Activated CD8-positive, alpha-beta T cell treated with anti-CD3 and anti-CD28 coated beads, Interleukin-2, amount 10 ng/mL, durations not matched to agents 7 days and 5 days (primary cell): Measurements from ENCODE around the gene MAFF. TPM values are rescaled to one million over a fixed set of nuclear protein-coding genes. Genes with fewer than 3 reads are reported as not detected.

Source experiments
- ATAC-seq: fragments of 150-1000 bp; cut with Tn5 transposase; one replicate; pipeline ENCODE4 v1.10.0; 2021; ENCODE audit warnings: moderate library complexity
- CTCF ChIA-PET: fragments of 350-600 bp; sonication (Branson Sonifier 250); formaldehyde crosslinking; loops from one replicate; lab custom pipeline; 2021; ENCODE audit warnings: antibody characterized with exemption; lab: Charles Lee
- POLR2A ChIA-PET: fragments of 350-600 bp; sonication (Branson Sonifier 250); formaldehyde crosslinking; loops from one replicate; lab custom pipeline; 2021; ENCODE audit warnings: antibody characterized with exemption; lab: Charles Lee
- DNase-seq: peaks from one replicate; pipeline ENCODE4 v3.0.0-alpha.2; 2020
- H3K27ac Mint-ChIP-seq: one replicate; pipeline ENCODE4 v1.8.0; 2021; ENCODE audit warnings: mild to moderate bottlenecking, mixed read lengths
- H3K27me3 Mint-ChIP-seq: one replicate; pipeline ENCODE4 v1.8.0; 2021; ENCODE audit warnings: low read depth, mixed read lengths
- H3K36me3 Mint-ChIP-seq: one replicate; pipeline ENCODE4 v1.8.0; 2021; ENCODE audit warnings: low read depth, mixed read lengths
- H3K4me1 Mint-ChIP-seq: one replicate; pipeline ENCODE4 v1.8.0; 2021; ENCODE audit warnings: low read depth, mixed read lengths
- H3K4me3 Mint-ChIP-seq: one replicate; pipeline ENCODE4 v1.8.0; 2021; ENCODE audit warnings: mild to moderate bottlenecking, mixed read lengths
- H3K9me3 Mint-ChIP-seq: one replicate; pipeline ENCODE4 v1.8.0; 2022; ENCODE audit warnings: mixed read lengths; ENCODE audit not compliant: insufficient read depth
- total RNA-seq, 2 experiments: library from RNA; stranded (reverse); gene quantifications; one replicate each; pipeline ENCODE4 v1.2.3, GENCODE V29; 2021

Gene MAFF
- total RNA-seq, 2 experiments from 2014 or later, result 6.8 to 9.1 TPM

DNA sequence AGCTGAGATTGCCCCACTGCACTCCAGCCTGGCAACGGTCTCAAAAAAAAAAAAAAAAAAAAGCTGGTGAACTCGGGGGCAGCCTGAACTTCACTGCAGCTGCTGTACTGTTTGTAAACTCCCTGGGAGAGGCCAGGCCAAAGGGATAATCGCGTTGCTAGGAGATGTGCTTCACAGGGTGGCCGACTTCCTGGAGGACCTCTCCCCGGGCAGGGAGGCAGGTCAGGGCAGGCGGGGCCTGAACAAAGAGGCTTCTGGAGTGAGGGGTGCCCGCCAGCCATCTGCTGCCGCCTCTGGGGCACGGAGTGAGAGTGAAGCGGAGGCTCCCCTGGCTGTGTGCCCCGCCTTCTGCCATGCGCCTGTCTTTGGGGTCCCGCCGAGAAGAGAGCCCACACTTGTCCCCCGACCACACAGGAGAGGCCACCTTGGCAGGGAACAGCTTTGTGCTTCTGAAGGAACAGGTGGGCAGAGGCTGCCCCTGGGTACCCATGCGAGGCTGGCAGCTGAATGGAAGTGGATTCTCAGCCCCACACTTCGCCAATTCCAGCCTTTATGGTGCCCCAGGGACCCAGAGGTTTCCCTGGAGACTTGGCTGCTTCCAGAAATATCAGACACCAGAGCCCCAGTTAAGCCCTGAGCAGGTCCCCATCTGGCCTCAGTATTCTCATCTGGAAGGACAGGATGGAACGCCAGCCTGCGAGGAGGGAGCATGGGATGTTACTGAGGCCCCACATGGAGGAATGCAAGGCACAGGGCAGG lies 41.4 kb downstream of the MAFF start:
- POLR2A ChIA-PET, result no interaction called here
- Mint-ChIP-seq H3K36me3 (peaks cover 5% of the 10 kb centered on the region), H3K9me3 (no peaks in the 10 kb centered on the region), H3K27ac (no peak overlapping the region), H3K4me1 (peaks cover 4% of the 10 kb centered on the region), H3K4me3 (no peak overlapping the region), H3K27me3 (no peaks in the 10 kb centered on the region)
- DNase-seq, result no peak
- ATAC-seq, result no peak
- CTCF ChIA-PET, result interaction anchor here (1.5 kb wide), 1 partner anchor 191 kb away, joined by 4 read pairs; no protein-coding TSS in a partner anchor

DNA sequence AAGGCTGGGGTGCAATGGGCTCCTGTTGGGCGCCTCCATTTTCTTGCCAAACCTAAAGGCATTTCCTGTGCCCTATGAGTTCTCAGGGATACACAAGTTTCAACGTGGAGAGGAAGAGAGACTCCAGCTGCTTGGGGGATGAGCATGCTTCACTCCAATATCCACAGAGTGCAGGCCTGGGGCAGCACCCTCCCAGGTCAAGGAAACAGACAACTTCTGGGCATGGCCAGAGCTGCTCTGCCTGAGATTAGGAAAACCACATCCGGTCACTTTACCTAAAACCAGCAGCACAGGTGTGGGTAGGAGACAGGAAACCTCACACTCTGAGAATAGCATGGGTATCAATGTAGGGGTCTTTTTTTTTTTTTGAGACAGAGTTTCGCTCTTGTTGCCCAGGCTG lies 42.3 kb downstream of the MAFF start:
- peaks cover 4% of the 10 kb centered on the region for H3K4me1 Mint-ChIP-seq
- no peak for DNase-seq
- no peak for ATAC-seq
- peaks cover 5% of the 10 kb centered on the region for H3K36me3 Mint-ChIP-seq
- no peaks in the 10 kb centered on the region for H3K27me3 Mint-ChIP-seq
- ChIA-PET POLR2A (no interaction called here), CTCF (interaction anchor here (1.5 kb wide), 1 partner anchor 192 kb away, joined by 4 read pairs; no protein-coding TSS in a partner anchor)
- no peak overlapping the region for H3K27ac Mint-ChIP-seq
- H3K9me3 Mint-ChIP-seq, result no peaks in the 10 kb centered on the region
- H3K4me3 Mint-ChIP-seq, result no peak overlapping the region

GRCh38 chr22:38246046-38246658 lies 44.4 kb downstream of the MAFF start:
- no peak for ATAC-seq
- CTCF ChIA-PET, result no interaction called here
- H3K4me1 Mint-ChIP-seq, result peaks cover 4% of the 10 kb centered on the region
- H3K27ac Mint-ChIP-seq, result no peak overlapping the region
- peaks cover 6% of the 10 kb centered on the region for H3K36me3 Mint-ChIP-seq
- H3K4me3 Mint-ChIP-seq, result no peak overlapping the region
- no peaks in the 10 kb centered on the region for H3K27me3 Mint-ChIP-seq
- no peak for DNase-seq
- no peaks in the 10 kb centered on the region for H3K9me3 Mint-ChIP-seq
- POLR2A ChIA-PET, result interaction anchor here (0.7 kb wide), 1 partner anchor 138 kb away, joined by 3 read pairs; no protein-coding TSS in a partner anchor

GRCh38 chr22:38246692-38247091 lies 44.9 kb downstream of the MAFF start:
- Mint-ChIP-seq H3K27me3 (no peaks in the 10 kb centered on the region), H3K27ac (no peak overlapping the region), H3K4me1 (peaks cover 4% of the 10 kb centered on the region), H3K9me3 (no peaks in the 10 kb centered on the region), H3K36me3 (peaks cover 6% of the 10 kb centered on the region), H3K4me3 (no peak overlapping the region)
- ChIA-PET POLR2A (no interaction called here), CTCF (no interaction called here)
- ATAC-seq (no peak), DNase-seq (no peak)

DNA sequence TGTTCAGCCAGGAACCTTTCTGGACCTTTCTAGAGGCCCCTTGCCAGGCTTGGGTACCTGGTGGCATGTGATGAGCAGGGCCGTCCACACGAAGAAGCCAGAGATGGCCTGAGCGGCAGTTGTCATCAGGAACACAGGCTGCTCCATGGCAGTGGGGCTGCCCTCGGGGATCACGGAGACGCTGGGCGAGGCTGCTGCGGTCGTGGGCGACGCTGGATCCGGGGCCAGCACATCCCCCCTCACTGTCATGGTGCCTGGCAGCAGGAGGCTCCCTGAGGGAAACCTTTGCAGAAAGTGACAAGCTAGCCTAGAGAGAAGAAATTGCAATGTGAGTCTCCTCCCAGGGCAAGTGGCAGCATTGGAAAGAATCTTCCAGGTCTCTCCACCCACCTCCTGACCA lies 45.9 kb downstream of the MAFF start:
- POLR2A ChIA-PET, result interaction anchor here (1.0 kb wide), 1 partner anchor 111 kb away, joined by 3 read pairs; no protein-coding TSS in a partner anchor
- peaks cover 6% of the 10 kb centered on the region for H3K36me3 Mint-ChIP-seq
- DNase-seq, result no peak
- H3K27ac Mint-ChIP-seq, result no peak overlapping the region
- H3K9me3 Mint-ChIP-seq, result no peaks in the 10 kb centered on the region
- H3K27me3 Mint-ChIP-seq, result no peaks in the 10 kb centered on the region
- peaks cover 4% of the 10 kb centered on the region for H3K4me1 Mint-ChIP-seq
- ATAC-seq, result no peak
- H3K4me3 Mint-ChIP-seq, result no peak overlapping the region
- CTCF ChIA-PET, result no interaction called here

GRCh38 chr22:38248280-38248679 lies 46.5 kb downstream of the MAFF start:
- ATAC-seq (no peak), DNase-seq (no peak)
- Mint-ChIP-seq H3K4me1 (peaks cover 4% of the 10 kb centered on the region), H3K27me3 (no peaks in the 10 kb centered on the region), H3K9me3 (no peaks in the 10 kb centered on the region), H3K36me3 (peaks cover 6% of the 10 kb centered on the region), H3K27ac (no peak overlapping the region), H3K4me3 (no peak overlapping the region)
- POLR2A ChIA-PET, result interaction anchor here (1.0 kb wide), 1 partner anchor 111 kb away, joined by 3 read pairs; no protein-coding TSS in a partner anchor
- CTCF ChIA-PET, result no interaction called here

DNA sequence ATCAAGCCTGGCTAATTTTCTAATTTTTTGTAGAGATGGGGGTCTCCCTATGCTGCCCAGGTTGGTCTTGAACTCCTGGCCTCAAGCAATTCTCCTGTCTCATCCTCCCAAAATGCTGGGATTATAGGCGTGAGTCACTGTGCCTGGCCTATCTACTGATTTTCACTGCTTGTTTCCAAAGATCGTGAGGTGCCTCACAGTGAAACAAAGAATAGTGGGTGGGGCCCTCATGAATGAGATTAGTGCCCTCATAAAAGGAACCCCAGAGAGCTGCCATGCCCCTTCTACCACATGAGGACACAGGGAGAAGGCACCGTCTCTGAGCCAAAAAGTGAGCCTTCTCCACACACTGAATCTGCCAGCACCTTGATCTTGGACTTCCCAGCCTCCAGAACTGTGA lies 47.5 kb downstream of the MAFF start:
- H3K27ac Mint-ChIP-seq, result no peak overlapping the region
- H3K36me3 Mint-ChIP-seq, result peaks cover 6% of the 10 kb centered on the region
- CTCF ChIA-PET, result no interaction called here
- POLR2A ChIA-PET, result no interaction called here
- H3K27me3 Mint-ChIP-seq, result no peaks in the 10 kb centered on the region
- H3K4me1 Mint-ChIP-seq, result no peaks in the 10 kb centered on the region
- H3K4me3 Mint-ChIP-seq, result no peak overlapping the region
- no peak for DNase-seq
- no peaks in the 10 kb centered on the region for H3K9me3 Mint-ChIP-seq
- ATAC-seq, result no peak

DNA sequence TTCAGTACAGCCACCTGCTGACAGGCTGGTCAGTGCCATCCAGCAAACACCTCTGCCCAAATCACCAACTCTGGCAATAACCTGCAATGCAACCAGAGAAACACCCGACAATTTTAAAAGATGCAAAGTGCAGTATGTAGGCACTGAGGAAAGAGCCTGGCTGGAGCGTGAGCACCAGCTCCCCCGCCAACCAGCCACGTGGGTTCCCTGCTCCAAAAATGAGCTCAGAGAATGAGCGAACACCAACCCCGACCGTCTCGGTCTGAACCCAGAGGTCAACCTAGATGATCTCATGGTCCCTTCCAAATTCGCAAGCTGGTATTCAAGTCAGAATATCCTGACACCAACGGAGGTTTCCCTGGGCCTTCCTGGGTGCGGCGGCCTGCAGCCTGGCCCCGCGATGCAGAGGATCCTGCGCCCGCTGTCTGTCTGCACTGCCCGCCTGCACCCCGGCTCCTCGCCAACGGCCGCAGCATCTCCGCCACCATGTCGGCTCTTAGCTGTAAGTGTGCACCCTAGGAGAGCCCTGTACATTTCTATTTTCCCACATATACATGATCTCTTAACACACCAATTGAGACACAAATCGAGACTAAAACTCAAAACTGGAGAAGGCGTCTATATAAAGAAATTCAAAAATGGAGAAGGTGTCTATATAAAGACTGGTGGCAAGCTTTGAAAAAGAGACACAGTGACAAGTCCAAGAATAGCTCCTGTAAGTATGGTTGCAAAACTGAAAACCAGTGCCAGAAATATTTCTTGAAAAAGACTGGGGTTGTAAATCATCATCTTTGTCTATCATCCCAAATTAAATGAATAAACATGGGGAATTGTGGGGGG lies 48.2 kb downstream of the MAFF start:
- POLR2A ChIA-PET, result interaction anchor here (0.6 kb wide), 1 partner anchor 505 kb away, joined by 3 read pairs; no protein-coding TSS in a partner anchor
- no peaks in the 10 kb centered on the region for H3K27me3 Mint-ChIP-seq
- peaks cover 6% of the 10 kb centered on the region for H3K36me3 Mint-ChIP-seq
- CTCF ChIA-PET, result interaction anchor here (0.7 kb wide), 1 partner anchor 12 kb away, joined by 3 read pairs; no protein-coding TSS in a partner anchor
- H3K4me1 Mint-ChIP-seq, result no peaks in the 10 kb centered on the region
- ATAC-seq, result no peak
- no peaks in the 10 kb centered on the region for H3K9me3 Mint-ChIP-seq
- H3K4me3 Mint-ChIP-seq, result no peak overlapping the region
- no peak for DNase-seq
- H3K27ac Mint-ChIP-seq, result no peak overlapping the region

DNA sequence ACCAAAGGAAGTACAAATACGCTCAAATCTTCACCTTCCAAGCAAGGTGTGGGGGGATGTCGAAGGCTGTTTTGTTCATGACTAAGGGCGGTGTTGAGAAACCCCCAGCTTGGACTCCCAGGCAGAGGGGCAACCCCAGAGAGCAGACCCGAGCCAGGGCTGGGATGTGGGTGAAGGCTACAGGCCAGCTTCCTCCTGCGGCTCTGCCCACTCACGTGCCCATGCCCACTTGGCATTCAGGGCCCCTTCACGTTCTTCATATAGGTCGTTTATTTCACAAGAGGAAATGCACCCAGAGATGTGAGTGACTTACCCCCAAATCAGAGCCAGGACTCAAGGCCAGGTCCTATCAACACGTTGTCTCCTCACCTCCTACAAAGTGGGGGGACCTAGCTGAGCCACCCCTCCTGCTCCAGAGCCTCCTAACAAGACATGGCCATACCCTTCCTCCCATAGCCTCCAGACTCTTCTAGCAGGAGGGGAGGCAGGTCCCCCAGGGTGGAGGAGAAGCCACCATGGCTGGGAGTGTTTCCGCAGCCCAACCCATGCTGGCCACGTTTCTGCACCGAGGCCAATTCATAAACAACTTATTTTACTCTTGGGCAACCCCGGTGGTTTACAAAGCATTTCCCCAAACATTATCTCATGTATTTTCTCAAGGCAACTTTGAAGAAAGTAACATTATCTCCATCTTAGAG lies 49.0 kb downstream of the MAFF start:
- ChIA-PET POLR2A (interaction anchor here (0.6 kb wide), 1 partner anchor 504 kb away, joined by 3 read pairs; no protein-coding TSS in a partner anchor), CTCF (interaction anchor here (0.7 kb wide), 1 partner anchor 11 kb away, joined by 3 read pairs; no protein-coding TSS in a partner anchor)
- DNase-seq (no peak), ATAC-seq (no peak)
- Mint-ChIP-seq H3K36me3 (peaks cover 6% of the 10 kb centered on the region), H3K4me1 (no peaks in the 10 kb centered on the region), H3K27ac (no peak overlapping the region), H3K4me3 (no peak overlapping the region), H3K27me3 (no peaks in the 10 kb centered on the region), H3K9me3 (no peaks in the 10 kb centered on the region)

GRCh38 chr22:38251341-38251692 lies 49.5 kb downstream of the MAFF start:
- no peak for DNase-seq
- Mint-ChIP-seq H3K27ac (no peak overlapping the region), H3K9me3 (no peaks in the 10 kb centered on the region), H3K4me3 (no peak overlapping the region), H3K27me3 (no peaks in the 10 kb centered on the region), H3K4me1 (no peaks in the 10 kb centered on the region), H3K36me3 (peaks cover 6% of the 10 kb centered on the region)
- ATAC-seq, result no peak
- POLR2A ChIA-PET, result no interaction called here
- CTCF ChIA-PET, result no interaction called here

- H3K9me3 Mint-ChIP-seq, result no peaks in the 10 kb centered on the region
- ATAC-seq (no peak), DNase-seq (no peak)
- no peak overlapping the region for H3K4me3 Mint-ChIP-seq
- no peaks in the 10 kb centered on the region for H3K27me3 Mint-ChIP-seq
- POLR2A ChIA-PET, result no interaction called here
- no peaks in the 10 kb centered on the region for H3K36me3 Mint-ChIP-seq
- H3K27ac Mint-ChIP-seq, result no peak overlapping the region
- H3K4me1 Mint-ChIP-seq, result peaks cover 2% of the 10 kb centered on the region
- CTCF ChIA-PET, result no interaction called here
These were observed 53.9 kb downstream of the MAFF start for GRCh38 chr22:38255697-38256096.
